Measurements from ENCODE around the gene AUTS2.

Gene AUTS2

DNA sequence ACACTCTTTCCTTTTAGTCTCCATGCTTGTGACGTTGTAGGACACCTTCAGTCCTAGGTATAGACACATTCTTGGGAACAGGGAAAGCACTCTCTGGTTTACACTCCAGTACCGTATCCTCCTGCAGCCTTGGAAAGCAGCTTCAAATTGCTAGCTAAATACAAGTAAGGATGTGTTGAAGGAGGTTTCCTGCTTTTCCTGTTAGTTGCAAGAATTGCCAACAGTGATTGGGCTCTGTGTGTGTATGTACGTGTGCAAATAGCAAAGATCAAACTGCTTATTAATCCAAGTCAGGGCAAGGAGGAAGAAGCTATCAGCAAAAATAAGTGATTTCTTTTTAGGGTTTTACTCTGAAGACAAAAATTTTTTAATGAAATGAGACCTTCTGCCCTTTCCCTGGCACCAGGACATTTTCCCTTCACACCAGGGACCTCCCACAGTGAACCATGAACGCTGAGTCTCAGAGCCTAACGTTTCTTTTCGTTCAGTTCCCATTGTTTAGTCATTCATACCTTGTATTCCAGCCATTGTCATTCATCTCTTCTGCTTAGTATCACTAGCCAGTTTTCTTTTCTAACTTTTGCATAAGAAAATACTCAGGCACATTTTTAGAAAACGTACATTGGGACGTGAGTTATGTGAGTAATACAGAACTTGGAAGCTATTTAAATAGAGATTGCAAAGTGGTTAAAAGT lies 36.9 kb upstream of the AUTS2 start:
- Histone ChIP-seq H3K4me1 (ENCODE audit: insufficient read depth, low read length, poor library complexity, severe bottlenecking) (no peaks in the 10 kb centered on the region), H3K9me3 (ENCODE audit: insufficient read depth, low read depth, low read length) (no peaks in the 10 kb centered on the region), H3F3A (ENCODE audit: low read depth) (no peaks in the 10 kb centered on the region), H3K27me3 (ENCODE audit: insufficient read depth, low read length, poor library complexity, severe bottlenecking) (no peaks in the 10 kb centered on the region), H3K9me2 (replicated peaks; ENCODE audit: low read depth, low read length) (no peaks in the 10 kb centered on the region), H3K36me3 (ENCODE audit: insufficient read depth, low read length) (no peaks in the 10 kb centered on the region), H3K4me2 (ENCODE audit: low read depth, low read length, poor library complexity, severe bottlenecking) (no peak overlapping the region), H3K79me2 (ENCODE audit: insufficient read depth, low read length) (no peaks in the 10 kb centered on the region), H3K9ac (ENCODE audit: low read depth, low read length, poor library complexity, severe bottlenecking) (no peak overlapping the region), H2AFZ (ENCODE audit: low read length) (no peak overlapping the region), H3K4me3 (ENCODE audit: low read length, poor library complexity, severe bottlenecking) (no peak overlapping the region), H4K20me1 (ENCODE audit: insufficient read depth, low read length, poor library complexity, severe bottlenecking) (no peaks in the 10 kb centered on the region)
- TF ChIP-seq, protein P1, sequence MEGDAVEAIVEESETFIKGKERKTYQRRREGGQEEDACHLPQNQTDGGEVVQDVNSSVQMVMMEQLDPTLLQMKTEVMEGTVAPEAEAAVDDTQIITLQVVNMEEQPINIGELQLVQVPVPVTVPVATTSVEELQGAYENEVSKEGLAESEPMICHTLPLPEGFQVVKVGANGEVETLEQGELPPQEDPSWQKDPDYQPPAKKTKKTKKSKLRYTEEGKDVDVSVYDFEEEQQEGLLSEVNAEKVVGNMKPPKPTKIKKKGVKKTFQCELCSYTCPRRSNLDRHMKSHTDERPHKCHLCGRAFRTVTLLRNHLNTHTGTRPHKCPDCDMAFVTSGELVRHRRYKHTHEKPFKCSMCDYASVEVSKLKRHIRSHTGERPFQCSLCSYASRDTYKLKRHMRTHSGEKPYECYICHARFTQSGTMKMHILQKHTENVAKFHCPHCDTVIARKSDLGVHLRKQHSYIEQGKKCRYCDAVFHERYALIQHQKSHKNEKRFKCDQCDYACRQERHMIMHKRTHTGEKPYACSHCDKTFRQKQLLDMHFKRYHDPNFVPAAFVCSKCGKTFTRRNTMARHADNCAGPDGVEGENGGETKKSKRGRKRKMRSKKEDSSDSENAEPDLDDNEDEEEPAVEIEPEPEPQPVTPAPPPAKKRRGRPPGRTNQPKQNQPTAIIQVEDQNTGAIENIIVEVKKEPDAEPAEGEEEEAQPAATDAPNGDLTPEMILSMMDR (conservative IDR thresholded peaks at IDR 0.05; ENCODE audit: low read length): no peak
- TF ChIP-seq EZH2phosphoT487 (IDR thresholded peaks at IDR 0.05; ENCODE audit: borderline replicate concordance): no peak

DNA sequence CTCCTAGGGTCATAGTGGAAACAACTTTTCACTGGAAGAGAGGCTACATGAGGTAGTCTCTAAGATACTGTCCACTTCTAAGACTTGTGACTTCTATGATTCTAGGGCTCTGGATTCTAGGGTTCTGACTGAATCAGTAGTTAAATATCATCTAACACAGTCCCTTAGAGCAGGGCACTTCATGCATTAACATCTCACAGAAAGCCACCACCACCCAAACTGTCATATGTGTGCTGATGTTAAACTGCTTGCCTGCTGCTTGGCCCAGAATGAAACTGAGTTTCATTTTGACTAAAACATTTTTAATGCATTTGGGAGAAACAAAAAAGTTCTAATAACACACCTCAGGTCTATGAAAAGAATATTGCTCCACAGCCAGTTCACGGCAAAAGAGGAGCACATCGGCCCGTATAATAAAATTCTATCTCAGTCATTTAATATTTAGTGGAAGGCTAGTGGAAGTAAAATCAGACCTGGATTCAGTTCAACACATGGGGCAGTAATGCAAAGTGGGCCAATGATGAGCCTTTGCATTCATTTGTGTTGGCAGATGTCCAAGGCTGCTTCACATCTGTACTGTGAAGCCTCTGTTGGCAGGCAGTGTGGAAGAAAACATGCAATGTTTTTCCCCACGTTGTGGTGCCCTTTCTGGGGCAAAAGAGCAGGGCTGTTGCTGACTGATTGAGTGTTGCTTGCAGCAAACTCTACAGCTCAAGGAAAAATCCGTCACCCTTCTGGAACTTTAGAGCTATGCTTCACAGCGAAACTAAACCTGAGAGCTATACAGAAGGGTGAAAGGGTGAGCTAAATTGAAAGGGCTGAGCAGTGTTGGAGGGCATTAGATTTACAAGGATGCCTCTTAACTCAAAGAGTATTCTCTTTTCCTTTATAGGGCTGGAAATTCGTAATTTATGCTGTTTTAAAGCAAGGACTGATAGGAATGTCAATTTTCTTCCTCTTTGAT lies 33.5 kb upstream of the AUTS2 start:
- Histone ChIP-seq H3K27me3 (ENCODE audit: insufficient read depth, low read length, poor library complexity, severe bottlenecking) (no peaks in the 10 kb centered on the region), H3K9me3 (ENCODE audit: insufficient read depth, low read depth, low read length) (no peaks in the 10 kb centered on the region), H3K4me3 (ENCODE audit: low read length, poor library complexity, severe bottlenecking) (no peak overlapping the region), H3K4me2 (ENCODE audit: low read depth, low read length, poor library complexity, severe bottlenecking) (no peak overlapping the region), H3K9ac (ENCODE audit: low read depth, low read length, poor library complexity, severe bottlenecking) (no peak overlapping the region), H2AFZ (ENCODE audit: low read length) (0 out of 2 replicates have a peak overlapping the region, but pooled peaks have one; percentile 8), H3K36me3 (ENCODE audit: insufficient read depth, low read length) (no peaks in the 10 kb centered on the region), H4K20me1 (ENCODE audit: insufficient read depth, low read length, poor library complexity, severe bottlenecking) (no peaks in the 10 kb centered on the region), H3K4me1 (ENCODE audit: insufficient read depth, low read length, poor library complexity, severe bottlenecking) (no peaks in the 10 kb centered on the region), H3F3A (ENCODE audit: low read depth) (no peaks in the 10 kb centered on the region), H3K79me2 (ENCODE audit: insufficient read depth, low read length) (no peaks in the 10 kb centered on the region), H3K9me2 (replicated peaks; ENCODE audit: low read depth, low read length) (no peaks in the 10 kb centered on the region)
- TF ChIP-seq EZH2phosphoT487 (IDR thresholded peaks at IDR 0.05; ENCODE audit: borderline replicate concordance): no peak
- TF ChIP-seq, protein P1 (conservative IDR thresholded peaks at IDR 0.05; ENCODE audit: low read length): no peak

DNA sequence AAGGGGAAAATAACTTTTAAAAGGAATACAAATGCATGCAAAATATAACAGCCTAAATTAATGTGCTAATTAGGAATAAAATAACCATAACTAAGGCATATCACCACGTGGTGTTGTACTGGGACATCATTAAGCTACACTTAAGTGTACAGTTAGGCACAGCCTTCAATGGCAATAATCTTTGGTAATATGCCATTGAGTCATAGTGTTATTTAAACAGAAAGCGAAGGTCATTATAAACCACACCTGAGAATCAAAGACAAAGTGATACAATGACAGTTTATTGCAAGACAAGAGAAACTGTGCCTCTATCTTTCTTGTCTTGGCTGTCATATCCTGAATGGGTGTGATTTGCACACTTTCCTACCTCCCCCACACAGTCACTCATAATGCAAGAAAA lies 30.5 kb upstream of the AUTS2 start:
- Histone ChIP-seq H3K9ac (ENCODE audit: low read depth, low read length, poor library complexity, severe bottlenecking) (no peak overlapping the region), H3K9me2 (replicated peaks; ENCODE audit: low read depth, low read length) (no peaks in the 10 kb centered on the region), H4K20me1 (ENCODE audit: insufficient read depth, low read length, poor library complexity, severe bottlenecking) (no peaks in the 10 kb centered on the region), H3K4me2 (ENCODE audit: low read depth, low read length, poor library complexity, severe bottlenecking) (no peak overlapping the region), H3K36me3 (ENCODE audit: insufficient read depth, low read length) (no peaks in the 10 kb centered on the region), H3K79me2 (ENCODE audit: insufficient read depth, low read length) (no peaks in the 10 kb centered on the region), H2AFZ (ENCODE audit: low read length) (no peak overlapping the region), H3K4me1 (ENCODE audit: insufficient read depth, low read length, poor library complexity, severe bottlenecking) (no peaks in the 10 kb centered on the region), H3F3A (ENCODE audit: low read depth) (no peaks in the 10 kb centered on the region), H3K4me3 (ENCODE audit: low read length, poor library complexity, severe bottlenecking) (no peak overlapping the region), H3K27me3 (ENCODE audit: insufficient read depth, low read length, poor library complexity, severe bottlenecking) (no peaks in the 10 kb centered on the region), H3K9me3 (ENCODE audit: insufficient read depth, low read depth, low read length) (no peaks in the 10 kb centered on the region)
- TF ChIP-seq, protein P1 (conservative IDR thresholded peaks at IDR 0.05; ENCODE audit: low read length): no peak
- TF ChIP-seq EZH2phosphoT487 (IDR thresholded peaks at IDR 0.05; ENCODE audit: borderline replicate concordance): no peak
